Measurements from ENCODE around the gene DCBLD2. TPM values are rescaled to one million over a fixed set of nuclear protein-coding genes. Genes with fewer than 3 reads are reported as not detected.

The DCBLD2 gene
- 3.8 TPM for total RNA-seq

DNA sequence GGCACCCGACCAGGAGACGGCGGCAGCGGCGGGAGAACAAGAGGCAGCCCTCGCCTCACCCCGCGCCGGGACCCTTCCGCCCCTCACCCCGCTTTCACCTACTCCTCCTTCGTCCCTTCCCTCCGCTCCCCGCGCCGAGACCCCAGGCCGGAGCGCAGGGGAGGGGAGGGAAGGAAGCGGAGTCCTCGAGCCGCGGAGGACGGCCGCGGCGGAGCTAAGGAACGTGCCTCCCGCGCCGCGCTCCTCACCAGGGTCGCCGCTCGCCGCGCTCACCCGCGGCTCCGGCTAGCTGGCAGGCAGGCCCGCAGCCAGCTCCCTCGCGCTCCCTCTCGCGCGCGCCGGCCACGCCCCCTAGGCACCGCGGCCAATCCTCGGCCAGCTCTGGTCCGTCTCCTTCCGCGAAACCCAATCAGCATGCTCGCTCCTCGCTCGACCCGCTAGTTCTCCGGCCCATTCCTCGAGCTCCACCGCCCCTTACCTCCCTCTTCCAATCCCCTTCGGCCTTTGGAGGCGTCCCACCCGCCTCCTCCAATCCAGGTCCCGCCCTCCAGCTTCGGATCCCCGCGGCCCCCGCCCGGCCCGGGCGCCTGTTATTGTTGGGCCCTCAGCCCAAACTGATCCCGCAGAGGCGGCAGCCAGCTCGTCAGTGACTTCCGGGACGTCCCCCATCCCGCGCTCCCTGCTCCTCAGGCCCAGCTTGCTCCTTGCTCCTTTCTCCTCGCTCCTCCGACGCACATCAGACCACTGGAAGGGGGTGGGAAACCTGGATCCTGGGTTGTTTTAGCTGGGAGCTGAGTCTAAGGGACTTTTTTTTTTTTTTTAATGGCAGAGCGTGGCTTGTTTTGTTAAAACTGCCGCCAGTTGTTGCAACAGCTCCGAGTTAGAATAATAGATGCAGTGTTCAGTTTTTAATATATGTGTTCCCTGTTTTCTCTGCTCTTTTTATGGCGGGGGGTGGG is at the start of gene DCBLD2:
Gene DCBLD2, minus strand, starts transcription at position 304 of the 959 bp plus-strand sequence. CDS start 369 bp downstream, outside the sequence.
- DNase-seq (ENCODE audit: low read depth in 2 of 3, low spot score in 2 of 3) = peak; percentile 72 to 99 (median 99)

GRCh38 chr3:98945666-98946065 is 44.2 kb upstream of the DCBLD2 start:
- no peak for DNase-seq (ENCODE audit: low read depth in 2 of 3, low spot score in 2 of 3)

DNA sequence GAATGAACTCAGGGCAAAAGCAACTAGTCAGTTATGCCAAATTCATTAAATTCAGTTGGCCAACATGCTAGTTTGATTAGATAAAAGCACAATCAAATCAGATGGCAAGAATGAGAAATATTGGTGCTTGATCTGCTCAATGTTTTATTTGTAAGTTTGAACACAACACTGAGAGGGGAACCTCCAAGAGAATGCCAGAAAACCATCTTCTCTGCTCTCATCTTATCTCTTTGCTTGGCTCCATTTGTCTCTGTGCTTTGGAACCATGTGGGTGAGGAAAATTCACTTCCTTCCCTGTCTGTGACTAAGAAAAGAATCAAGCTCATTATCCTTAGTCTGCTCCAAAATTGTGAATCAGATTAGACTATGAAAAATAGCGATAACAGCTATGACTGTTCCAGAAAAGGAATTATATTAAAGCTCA is 43.6 kb upstream of the DCBLD2 start:
- DNase-seq (ENCODE audit: low read depth in 2 of 3, low spot score in 2 of 3) = no peak

- no peak for DNase-seq (ENCODE audit: low read depth in 2 of 3, low spot score in 2 of 3)
These were observed 28.9 kb upstream of the DCBLD2 start for GRCh38 chr3:98930413-98930812.

GRCh38 chr3:98921957-98922356 is 20.5 kb upstream of the DCBLD2 start:
- DNase-seq (ENCODE audit: low read depth in 2 of 3, low spot score in 2 of 3) = no peak

DNA sequence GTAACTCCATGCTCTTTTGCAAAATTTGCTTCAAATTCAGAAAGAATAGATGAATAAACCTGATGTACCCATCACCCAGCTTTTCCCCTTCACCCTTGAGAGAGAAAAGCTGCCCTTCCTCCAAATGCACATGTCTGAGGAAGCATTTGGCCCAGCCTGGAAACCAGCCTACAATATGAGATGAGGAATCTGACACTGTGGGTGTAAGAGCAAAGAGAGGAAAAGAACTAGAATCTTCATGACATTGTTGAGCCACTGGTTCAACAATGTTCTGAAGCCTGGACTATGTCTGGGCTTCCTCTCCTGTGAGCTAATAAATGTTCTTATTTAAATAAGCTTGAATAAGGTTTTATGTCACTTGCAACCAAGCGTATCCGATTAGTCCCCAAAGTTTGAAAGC is 18.7 kb upstream of the DCBLD2 start:
- DNase-seq (ENCODE audit: low read depth in 2 of 3, low spot score in 2 of 3) = no peak

DNA sequence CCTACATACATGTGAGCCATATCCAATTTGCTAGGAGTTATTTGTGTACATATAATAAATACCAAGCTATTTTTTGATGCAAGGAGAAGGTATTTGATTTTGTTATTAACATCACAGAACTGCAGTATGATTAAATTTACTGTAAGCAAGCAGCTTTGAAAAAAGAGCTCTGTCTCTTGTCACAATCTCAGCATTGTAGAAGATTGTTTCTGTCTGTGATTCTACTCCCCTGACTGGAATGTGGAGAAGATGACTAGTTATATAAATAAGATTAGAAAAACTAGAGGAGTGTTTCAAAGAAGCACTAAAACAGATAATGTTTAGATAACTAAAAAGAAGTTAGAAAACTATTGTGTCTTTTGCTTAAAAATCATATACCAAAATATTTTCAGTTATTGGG is 17.1 kb upstream of the DCBLD2 start:
- no peak for DNase-seq (ENCODE audit: low read depth in 2 of 3, low spot score in 2 of 3)

- no peak for DNase-seq (ENCODE audit: low read depth in 2 of 3, low spot score in 2 of 3)
These were observed 16.1 kb upstream of the DCBLD2 start for GRCh38 chr3:98917608-98918007.

GRCh38 chr3:98914210-98915080 is 12.9 kb upstream of the DCBLD2 start:
- no peak for DNase-seq (ENCODE audit: low read depth in 2 of 3, low spot score in 2 of 3)

- no peak for DNase-seq (ENCODE audit: low read depth in 2 of 3, low spot score in 2 of 3)
These were observed 11.0 kb upstream of the DCBLD2 start for GRCh38 chr3:98912448-98912847.

- no peak for DNase-seq (ENCODE audit: low read depth in 2 of 3, low spot score in 2 of 3)
These were observed 4.7 kb upstream of the DCBLD2 start for GRCh38 chr3:98906230-98906629.

DNA sequence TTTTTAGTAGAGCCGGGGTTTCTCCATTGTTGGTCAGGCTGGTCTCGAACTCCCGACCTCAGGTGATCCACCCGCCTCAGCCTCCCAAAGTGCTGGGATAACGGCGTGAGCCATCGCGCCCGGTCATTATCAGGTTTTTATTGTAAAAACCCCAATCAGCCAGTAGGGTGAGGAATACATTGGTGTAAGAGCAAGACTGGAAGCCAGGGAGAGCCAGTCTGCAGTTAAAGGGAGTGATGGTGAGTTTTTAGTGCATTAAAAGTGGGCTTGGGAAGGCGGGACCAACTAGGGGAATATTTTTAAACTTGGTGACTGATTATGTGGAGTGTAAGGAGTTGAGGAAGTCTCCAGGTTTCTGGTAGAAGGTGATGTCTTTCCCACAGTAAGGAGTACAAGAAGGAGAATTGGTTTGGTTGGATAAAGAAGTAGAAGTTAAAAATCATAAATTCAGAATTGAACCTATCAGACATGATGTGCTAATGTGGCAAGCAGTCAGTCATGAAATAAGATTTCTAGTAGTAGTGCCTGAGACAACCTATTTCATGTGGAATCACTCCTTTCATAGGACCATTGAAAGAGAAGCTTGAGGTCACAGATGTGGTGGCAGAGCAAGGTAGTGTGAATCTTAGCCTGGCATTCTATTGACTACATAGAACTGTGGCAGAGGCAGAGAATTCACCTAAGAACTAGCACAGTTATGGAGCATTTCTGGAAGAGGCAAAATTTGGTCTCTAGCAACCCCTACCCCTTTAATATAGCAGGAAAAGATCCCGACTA is 2.4 kb upstream of the DCBLD2 start:
- no peak for DNase-seq (ENCODE audit: low read depth in 2 of 3, low spot score in 2 of 3)

DNA sequence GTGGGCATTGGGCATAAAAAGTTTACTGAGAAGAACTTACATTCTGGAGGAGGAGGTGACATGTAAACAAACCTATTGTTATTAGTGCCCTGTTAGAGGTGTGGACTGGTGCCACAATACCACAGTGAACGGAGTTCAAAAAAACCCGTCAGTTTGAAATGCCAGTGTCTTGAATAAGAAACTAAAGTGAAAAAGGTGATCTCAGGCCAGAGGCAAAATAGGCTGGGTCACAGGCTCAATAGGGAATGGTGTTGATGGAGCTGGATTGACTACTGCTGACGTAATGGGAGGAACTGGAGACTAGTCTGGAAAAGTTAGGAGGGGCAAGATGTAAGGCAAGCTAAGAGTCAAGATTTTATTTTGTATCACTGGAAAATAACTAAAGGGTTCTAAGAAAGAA is 1.6 kb upstream of the DCBLD2 start:
- no peak for DNase-seq (ENCODE audit: low read depth in 2 of 3, low spot score in 2 of 3)

- DNase-seq (ENCODE audit: low read depth in 2 of 3, low spot score in 2 of 3) = no peak
These were observed 851 bp upstream of the DCBLD2 start for GRCh38 chr3:98902351-98902740.

GRCh38 chr3:98901119-98901391 is 440 bp downstream of the DCBLD2 start:
- peak in 1 of 3 donors; percentile 14 for DNase-seq (ENCODE audit: low read depth in 2 of 3, low spot score in 2 of 3)

DNA sequence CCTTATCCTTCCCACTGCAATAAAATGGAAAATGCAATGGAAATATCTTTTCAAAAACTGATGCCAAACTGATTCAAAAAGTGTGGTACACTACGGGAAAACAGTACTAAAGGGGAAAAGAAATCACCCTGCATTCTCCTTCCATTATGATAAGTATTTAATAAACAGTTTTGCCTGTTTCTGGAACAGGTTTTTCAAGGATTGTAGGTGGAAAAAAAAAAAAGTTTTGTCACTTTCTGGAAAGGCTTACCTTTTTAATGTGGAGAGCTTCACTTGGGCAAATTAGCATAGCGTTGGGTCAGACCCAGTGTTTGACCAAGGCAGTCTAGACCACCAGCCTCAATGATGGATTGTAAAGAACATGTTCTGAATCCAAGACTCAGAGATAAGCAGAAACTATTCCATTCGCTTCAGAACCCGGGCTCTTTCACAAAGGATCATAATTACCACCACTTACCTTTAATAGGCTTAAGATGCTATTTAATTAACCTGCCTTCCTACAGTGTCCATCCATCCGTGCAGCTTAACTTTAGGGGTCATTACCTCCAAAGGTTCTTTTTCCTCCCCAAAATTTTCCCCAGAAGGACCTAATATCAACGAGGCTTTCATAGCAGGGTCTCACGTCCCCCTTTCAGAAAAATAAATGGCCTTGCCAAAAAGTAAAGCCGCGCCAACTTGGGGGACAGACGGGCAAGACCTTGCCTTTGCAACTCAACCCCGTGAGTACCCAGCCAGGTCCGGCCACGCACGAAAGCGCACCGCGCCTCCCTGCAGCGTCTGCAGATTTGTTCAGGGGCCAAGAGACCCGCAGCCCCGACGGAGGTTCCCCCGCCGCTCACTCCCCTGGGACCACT is 1.0 kb downstream of the DCBLD2 start:
- peak in 1 of 3 donors; percentile 1 for DNase-seq (ENCODE audit: low read depth in 2 of 3, low spot score in 2 of 3)

DNA sequence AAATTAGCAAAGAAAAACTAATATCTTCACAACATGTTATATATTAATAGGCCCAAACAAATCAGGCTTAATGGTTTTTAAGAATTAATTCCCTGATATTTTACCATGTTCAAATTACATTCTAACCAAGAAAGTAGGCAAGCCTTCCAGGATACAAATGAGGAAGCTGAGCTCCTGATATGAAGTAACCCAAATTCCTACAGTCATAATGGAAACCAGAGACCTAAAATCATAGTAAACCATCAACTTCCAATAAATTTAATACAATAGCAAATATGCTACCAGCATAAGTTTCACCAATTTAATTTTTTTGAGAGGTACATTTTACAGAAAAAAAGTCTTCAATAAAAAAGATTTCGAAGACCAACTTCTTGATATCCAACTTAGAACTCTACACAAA is 3.8 kb downstream of the DCBLD2 start:
- DNase-seq (ENCODE audit: low read depth in 2 of 3, low spot score in 2 of 3) = no peak

DNA sequence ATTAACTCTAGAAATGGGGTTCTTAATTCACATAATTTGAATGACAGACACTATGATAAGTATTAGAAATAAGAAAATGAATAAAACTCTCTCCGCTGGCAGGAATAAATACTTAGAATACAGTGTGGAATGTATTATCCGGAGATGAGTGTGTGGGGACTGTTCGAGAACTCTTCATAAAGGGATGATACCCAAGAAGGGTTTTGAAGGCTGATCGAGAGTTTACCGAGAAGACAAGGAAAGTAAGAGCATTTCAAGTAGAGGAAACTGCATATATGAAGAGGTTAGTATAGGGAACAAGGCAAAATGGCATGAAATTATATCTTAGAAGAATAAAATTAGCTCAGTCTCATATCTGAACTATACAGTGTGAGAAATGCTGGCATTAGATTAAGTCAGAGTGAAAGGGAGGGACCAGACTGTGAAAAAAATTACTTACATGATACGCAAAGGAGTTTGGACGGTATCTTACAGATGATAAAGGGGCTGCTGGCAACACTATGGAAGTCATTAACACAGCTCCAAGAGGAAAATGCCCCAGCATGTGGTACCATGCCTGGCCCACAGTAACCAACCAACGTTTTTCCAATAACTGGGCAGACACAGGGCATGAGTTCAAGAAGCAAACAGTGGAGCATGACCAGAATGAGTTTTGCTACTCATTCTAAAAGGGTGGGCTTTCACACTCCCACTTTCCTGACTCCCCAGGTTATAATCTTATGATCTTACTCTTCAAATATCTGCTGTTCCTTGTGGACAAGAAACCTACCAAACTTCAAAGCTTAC is 6.5 kb downstream of the DCBLD2 start:
- DNase-seq (ENCODE audit: low read depth in 2 of 3, low spot score in 2 of 3) = no peak

GRCh38 chr3:98893740-98894139 is 7.8 kb downstream of the DCBLD2 start:
- no peak for DNase-seq (ENCODE audit: low read depth in 2 of 3, low spot score in 2 of 3)
